ENCODE data around the gene TAS2R60.
A peak's percentile ranks its signal among the peaks of the same experiment; 100 is the strongest.
"Not testable (repeated sequence)": the region's sequence is repeated elsewhere in the genome, so short reads cannot be mapped to it uniquely, and the experiment has no call there.

TAS2R60 gene

GRCh38 chr7:143408686-143409561 is 34.3 kb upstream of the TAS2R60 start, which contains the start of gene EPHA1:
Gene EPHA1 (minus strand): TSS chr7:143408856. CDS start chr7:143408805, 51 bp downstream.
- no peak for DNase-seq (ENCODE audit: extremely low read depth, insufficient read length)
- no peaks in the 10 kb centered on the region; the same call in 1 of the 2 replicates for H3K27me3 ChIP-seq (replicated peaks; ENCODE audit: control insufficient read depth, insufficient read depth, low read length)
- no peak within 1 kb of the TSS for H3K4me3 ChIP-seq (replicated peaks; ENCODE audit: low read depth, low read length)
- H3K36me3 ChIP-seq (ENCODE audit: control insufficient read depth, insufficient read depth, low read length): no peaks in the 10 kb centered on the region
- peak; percentile 22 for TF ChIP-seq CTCF (IDR thresholded peaks at IDR 0.05; ENCODE audit: insufficient read depth, low read length, poor library complexity, severe bottlenecking)

GRCh38 chr7:143410521-143411004 is 32.7 kb upstream of the TAS2R60 start:
- TF ChIP-seq CTCF (IDR thresholded peaks at IDR 0.05; ENCODE audit: insufficient read depth, low read length, poor library complexity, severe bottlenecking): no peak
- DNase-seq (ENCODE audit: extremely low read depth, insufficient read length): no peak
- H3K36me3 ChIP-seq (ENCODE audit: control insufficient read depth, insufficient read depth, low read length): no peaks in the 10 kb centered on the region
- no peak overlapping the region for H3K4me3 ChIP-seq (replicated peaks; ENCODE audit: low read depth, low read length)
- H3K27me3 ChIP-seq (replicated peaks; ENCODE audit: control insufficient read depth, insufficient read depth, low read length): no peaks in the 10 kb centered on the region; the same call in 1 of the 2 replicates

GRCh38 chr7:143411976-143412708 is 31.1 kb upstream of the TAS2R60 start:
- no peaks in the 10 kb centered on the region for H3K27me3 ChIP-seq (replicated peaks; ENCODE audit: control insufficient read depth, insufficient read depth, low read length)
- no peak for DNase-seq (ENCODE audit: extremely low read depth, insufficient read length)
- no peak overlapping the region for H3K4me3 ChIP-seq (replicated peaks; ENCODE audit: low read depth, low read length)
- no peaks in the 10 kb centered on the region for H3K36me3 ChIP-seq (ENCODE audit: control insufficient read depth, insufficient read depth, low read length)
- TF ChIP-seq CTCF (IDR thresholded peaks at IDR 0.05; ENCODE audit: insufficient read depth, low read length, poor library complexity, severe bottlenecking): no peak

GRCh38 chr7:143413123-143413522 is 30.1 kb upstream of the TAS2R60 start:
- Histone ChIP-seq H3K4me3 (replicated peaks; ENCODE audit: low read depth, low read length) (no peak overlapping the region), H3K27me3 (replicated peaks; ENCODE audit: control insufficient read depth, insufficient read depth, low read length) (0 out of 2 replicates have a peak, but pooled peaks cover 1% of the 10 kb centered on the region), H3K36me3 (ENCODE audit: control insufficient read depth, insufficient read depth, low read length) (no peaks in the 10 kb centered on the region)
- no peak for TF ChIP-seq CTCF (IDR thresholded peaks at IDR 0.05; ENCODE audit: insufficient read depth, low read length, poor library complexity, severe bottlenecking)
- no peak for DNase-seq (ENCODE audit: extremely low read depth, insufficient read length)

- H3K4me3 ChIP-seq (replicated peaks; ENCODE audit: low read depth, low read length); H3K36me3 ChIP-seq (ENCODE audit: control insufficient read depth, insufficient read depth, low read length); H3K27me3 ChIP-seq (replicated peaks; ENCODE audit: control insufficient read depth, insufficient read depth, low read length); DNase-seq (ENCODE audit: extremely low read depth, insufficient read length): not testable (repeated sequence)
Observed at GRCh38 chr7:143415209-143415608, 28.0 kb upstream of the TAS2R60 start.
